Stimulated activated CD8-positive, alpha-beta memory T cell treated with anti-CD3 and anti-CD28 coated beads, Interleukin-4, amount 100 ng/mL, for 48 hours (primary cell): ENCODE data around the gene FATE1.
"Not testable (repeated sequence)": the region's sequence is repeated elsewhere in the genome, so short reads cannot be mapped to it uniquely, and the experiment has no call there.

Experiments
- DNase-seq: peaks from one replicate; pipeline ENCODE4 v3.0.0-alpha.2; 2020

FATE1 gene

GRCh38 chrX:151715752-151716151, at the start of gene FATE1:
Gene FATE1 (plus strand): TSS chrX:151716035. CDS start chrX:151716120, 85 bp downstream.
- no peak for DNase-seq

GRCh38 chrX:151675121-151675746, 40.6 kb upstream of the FATE1 start:
- no peak for DNase-seq

- no peak for DNase-seq
These were observed 39.6 kb upstream of the FATE1 start for GRCh38 chrX:151676196-151676595.

- no peak for DNase-seq
These were observed 35.9 kb upstream of the FATE1 start for GRCh38 chrX:151679798-151680402.

- DNase-seq, result peak; percentile 81
These were observed 35.0 kb upstream of the FATE1 start for GRCh38 chrX:151680805-151681204.

- no peak for DNase-seq
These were observed 28.2 kb upstream of the FATE1 start for GRCh38 chrX:151687635-151688034.

- no peak for DNase-seq
These were observed 27.1 kb upstream of the FATE1 start for GRCh38 chrX:151688695-151689094.

- no peak for DNase-seq
These were observed 23.0 kb upstream of the FATE1 start for GRCh38 chrX:151692825-151693224.

- DNase-seq, result no peak
These were observed 21.7 kb upstream of the FATE1 start for GRCh38 chrX:151694121-151694520.

- no peak for DNase-seq
These were observed 20.9 kb upstream of the FATE1 start, which contains the start of gene PRRG3 for GRCh38 chrX:151694661-151695582. Gene PRRG3 (plus strand): TSS chrX:151695458. CDS start chrX:151698815, 3,357 bp downstream.

GRCh38 chrX:151695583-151696340, 20.1 kb upstream of the FATE1 start:
- DNase-seq, result no peak

- not testable (repeated sequence) for DNase-seq
These were observed 18.8 kb upstream of the FATE1 start for GRCh38 chrX:151697082-151697481.

- no peak for DNase-seq
These were observed 18.3 kb upstream of the FATE1 start for GRCh38 chrX:151697522-151697921.

- DNase-seq, result no peak
These were observed 17.4 kb upstream of the FATE1 start for GRCh38 chrX:151698485-151698884.

GRCh38 chrX:151699746-151700145, 16.1 kb upstream of the FATE1 start:
- no peak for DNase-seq

- DNase-seq, result no peak
These were observed 15.3 kb upstream of the FATE1 start for GRCh38 chrX:151700581-151700980.

- DNase-seq, result no peak
These were observed 14.8 kb upstream of the FATE1 start for GRCh38 chrX:151701071-151701470.

- no peak for DNase-seq
These were observed 14.3 kb upstream of the FATE1 start for GRCh38 chrX:151701531-151701930.

- DNase-seq, result no peak
These were observed 13.7 kb upstream of the FATE1 start for GRCh38 chrX:151702026-151702714.

- DNase-seq, result no peak
These were observed 13.0 kb upstream of the FATE1 start for GRCh38 chrX:151702741-151703340.

GRCh38 chrX:151703487-151703886, 12.3 kb upstream of the FATE1 start:
- DNase-seq, result no peak
